Measurements from ENCODE around the gene RAB27A.
"Not testable (repeated sequence)": the region's sequence is repeated elsewhere in the genome, so short reads cannot be mapped to it uniquely, and the experiment has no call there.

Gene RAB27A

DNA sequence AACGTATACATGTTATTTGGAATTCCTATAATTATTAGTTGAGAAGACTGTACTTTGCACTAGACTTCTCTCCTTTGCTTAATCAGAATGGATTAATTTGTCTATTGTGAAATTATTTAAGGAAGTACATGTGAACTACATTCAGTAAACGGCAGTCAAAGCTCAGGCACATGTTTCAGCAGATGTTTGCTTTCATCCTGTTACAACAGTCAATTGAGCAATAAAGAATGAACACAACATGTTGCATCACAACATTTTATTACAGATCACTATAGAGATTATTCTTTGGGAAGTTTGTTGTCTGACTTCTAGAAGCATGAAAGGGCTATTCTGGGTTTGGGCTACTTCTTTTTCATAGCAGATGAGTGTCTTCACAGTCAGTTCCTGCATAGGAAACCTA lies 39.2 kb downstream of the RAB27A start:
- no peaks in the 10 kb centered on the region for H3K36me3 ChIP-seq (ENCODE audit: control insufficient read depth in 2 of 2, insufficient read depth in 2 of 2, low read length in 2 of 2)
- H3K4me1 ChIP-seq (ENCODE audit: control insufficient read depth, insufficient read depth, low read length): no peaks in the 10 kb centered on the region
- H3K27me3 ChIP-seq (ENCODE audit: control insufficient read depth in 1 of 2, insufficient read depth in 2 of 2, low read length in 2 of 2): no peaks in the 10 kb centered on the region
- H3K27ac ChIP-seq (ENCODE audit: low read length): no peak overlapping the region
- no peaks in the 10 kb centered on the region for H3K9me3 ChIP-seq (ENCODE audit: control insufficient read depth in 2 of 2, low read length in 2 of 2)
- no peak overlapping the region for H3K9ac ChIP-seq (ENCODE audit: low read length in 2 of 2)
- no peak overlapping the region for H3K4me3 ChIP-seq (ENCODE audit: low read length in 2 of 2)

DNA sequence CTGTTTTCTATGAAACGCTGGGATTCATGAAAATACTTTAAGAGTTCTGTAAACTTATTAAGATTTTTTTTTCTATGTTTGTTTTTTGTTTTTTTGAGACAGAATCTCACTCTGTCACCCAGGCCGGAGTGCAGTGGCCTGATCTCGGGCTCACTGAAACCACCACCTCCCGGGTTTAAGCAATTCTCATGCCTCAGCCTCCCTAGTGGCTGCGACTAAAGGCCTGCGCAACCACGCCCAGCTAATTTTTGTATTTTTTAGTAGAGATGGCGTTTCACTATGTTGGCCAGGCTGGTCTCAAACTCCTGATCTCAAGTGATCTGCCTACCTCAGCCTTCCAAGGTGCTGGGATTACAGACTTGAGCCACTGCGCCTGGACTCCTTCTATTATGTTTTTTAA lies 39.7 kb downstream of the RAB27A start:
- H3K4me1 ChIP-seq (ENCODE audit: control insufficient read depth, insufficient read depth, low read length); H3K36me3 ChIP-seq (ENCODE audit: control insufficient read depth in 2 of 2, insufficient read depth in 2 of 2, low read length in 2 of 2); H3K27me3 ChIP-seq (ENCODE audit: control insufficient read depth in 1 of 2, insufficient read depth in 2 of 2, low read length in 2 of 2); H3K4me3 ChIP-seq (ENCODE audit: low read length in 2 of 2); H3K9ac ChIP-seq (ENCODE audit: low read length in 2 of 2); H3K27ac ChIP-seq (ENCODE audit: low read length); H3K9me3 ChIP-seq (ENCODE audit: control insufficient read depth in 2 of 2, low read length in 2 of 2): not testable (repeated sequence)

DNA sequence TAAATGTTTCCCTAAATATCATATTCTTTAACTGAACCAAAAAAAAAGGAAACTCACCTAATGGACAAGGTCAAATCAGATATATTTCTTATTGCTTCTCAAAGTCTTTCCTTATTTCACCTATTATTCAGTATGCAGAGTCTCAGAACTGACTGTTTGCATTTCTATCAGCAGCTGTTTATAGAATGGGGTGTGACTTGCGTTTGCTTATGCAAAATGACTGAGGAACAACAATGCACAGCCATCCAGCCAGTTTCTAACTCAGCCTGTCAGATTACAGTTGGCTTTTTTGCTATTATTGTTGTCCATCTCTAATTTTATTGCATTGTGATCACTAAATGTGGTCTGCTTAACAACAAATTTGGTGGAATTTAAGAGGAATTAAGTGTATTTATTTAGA lies 40.7 kb downstream of the RAB27A start:
- Histone ChIP-seq H3K27me3 (ENCODE audit: control insufficient read depth in 1 of 2, insufficient read depth in 2 of 2, low read length in 2 of 2) (no peaks in the 10 kb centered on the region), H3K4me1 (ENCODE audit: control insufficient read depth, insufficient read depth, low read length) (no peaks in the 10 kb centered on the region), H3K9ac (ENCODE audit: low read length in 2 of 2) (no peak overlapping the region), H3K4me3 (ENCODE audit: low read length in 2 of 2) (no peak overlapping the region), H3K27ac (ENCODE audit: low read length) (no peak overlapping the region), H3K9me3 (ENCODE audit: control insufficient read depth in 2 of 2, low read length in 2 of 2) (no peaks in the 10 kb centered on the region), H3K36me3 (ENCODE audit: control insufficient read depth in 2 of 2, insufficient read depth in 2 of 2, low read length in 2 of 2) (no peaks in the 10 kb centered on the region)

- Histone ChIP-seq H3K36me3 (ENCODE audit: control insufficient read depth in 2 of 2, insufficient read depth in 2 of 2, low read length in 2 of 2) (no peaks in the 10 kb centered on the region), H3K27me3 (ENCODE audit: control insufficient read depth in 1 of 2, insufficient read depth in 2 of 2, low read length in 2 of 2) (no peaks in the 10 kb centered on the region), H3K4me1 (ENCODE audit: control insufficient read depth, insufficient read depth, low read length) (no peaks in the 10 kb centered on the region), H3K9ac (ENCODE audit: low read length in 2 of 2) (no peak overlapping the region), H3K4me3 (ENCODE audit: low read length in 2 of 2) (no peak overlapping the region), H3K9me3 (ENCODE audit: control insufficient read depth in 2 of 2, low read length in 2 of 2) (no peaks in the 10 kb centered on the region), H3K27ac (ENCODE audit: low read length) (no peak overlapping the region)
Observed at GRCh38 chr15:55247766-55248427, 41.7 kb downstream of the RAB27A start.

DNA sequence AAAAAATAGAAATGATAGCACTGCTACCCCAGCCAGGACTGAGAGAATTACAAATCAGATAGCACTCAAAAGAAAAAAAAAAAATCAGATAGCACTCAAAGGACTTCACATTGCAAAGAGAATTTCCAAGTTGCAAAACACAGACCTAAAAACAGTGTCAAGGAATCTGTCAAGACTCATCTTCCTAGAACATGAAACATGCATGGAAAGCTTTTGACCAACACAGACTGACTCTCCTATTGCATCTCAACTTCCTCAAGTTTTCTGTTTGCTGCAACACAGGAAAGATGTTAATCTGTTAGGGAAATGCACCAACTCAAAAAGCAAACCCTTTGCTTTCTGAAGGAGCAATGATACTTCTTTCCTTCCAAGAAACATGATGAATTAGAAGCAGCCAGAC lies 42.3 kb downstream of the RAB27A start:
- no peak overlapping the region for H3K4me3 ChIP-seq (ENCODE audit: low read length in 2 of 2)
- no peak overlapping the region for H3K9ac ChIP-seq (ENCODE audit: low read length in 2 of 2)
- no peaks in the 10 kb centered on the region for H3K36me3 ChIP-seq (ENCODE audit: control insufficient read depth in 2 of 2, insufficient read depth in 2 of 2, low read length in 2 of 2)
- no peak overlapping the region for H3K27ac ChIP-seq (ENCODE audit: low read length)
- no peaks in the 10 kb centered on the region for H3K4me1 ChIP-seq (ENCODE audit: control insufficient read depth, insufficient read depth, low read length)
- no peaks in the 10 kb centered on the region for H3K27me3 ChIP-seq (ENCODE audit: control insufficient read depth in 1 of 2, insufficient read depth in 2 of 2, low read length in 2 of 2)
- H3K9me3 ChIP-seq (ENCODE audit: control insufficient read depth in 2 of 2, low read length in 2 of 2): no peaks in the 10 kb centered on the region

DNA sequence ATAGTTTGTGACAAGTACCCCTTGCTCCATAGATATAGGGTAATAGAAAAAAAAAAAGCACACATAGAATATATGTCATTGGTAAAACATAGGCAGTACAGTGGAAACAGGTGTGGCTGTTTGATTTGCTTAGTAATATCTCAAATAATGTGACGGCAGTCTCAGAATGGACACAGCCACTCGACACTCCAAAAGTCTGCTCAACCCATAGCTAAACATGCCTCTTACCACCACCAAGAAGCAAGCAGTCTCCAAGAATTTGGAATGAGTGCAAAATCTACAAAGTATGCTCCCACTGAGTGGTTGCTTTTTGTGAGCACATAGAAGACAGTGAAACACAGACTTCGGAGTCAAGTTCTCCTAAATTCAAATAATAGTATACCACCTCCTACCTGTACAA lies 43.0 kb downstream of the RAB27A start:
- no peaks in the 10 kb centered on the region for H3K36me3 ChIP-seq (ENCODE audit: control insufficient read depth in 2 of 2, insufficient read depth in 2 of 2, low read length in 2 of 2)
- H3K27me3 ChIP-seq (ENCODE audit: control insufficient read depth in 1 of 2, insufficient read depth in 2 of 2, low read length in 2 of 2): no peaks in the 10 kb centered on the region
- no peak overlapping the region for H3K4me3 ChIP-seq (ENCODE audit: low read length in 2 of 2)
- no peaks in the 10 kb centered on the region for H3K9me3 ChIP-seq (ENCODE audit: control insufficient read depth in 2 of 2, low read length in 2 of 2)
- H3K27ac ChIP-seq (ENCODE audit: low read length): no peak overlapping the region
- no peaks in the 10 kb centered on the region for H3K4me1 ChIP-seq (ENCODE audit: control insufficient read depth, insufficient read depth, low read length)
- H3K9ac ChIP-seq (ENCODE audit: low read length in 2 of 2): no peak overlapping the region

DNA sequence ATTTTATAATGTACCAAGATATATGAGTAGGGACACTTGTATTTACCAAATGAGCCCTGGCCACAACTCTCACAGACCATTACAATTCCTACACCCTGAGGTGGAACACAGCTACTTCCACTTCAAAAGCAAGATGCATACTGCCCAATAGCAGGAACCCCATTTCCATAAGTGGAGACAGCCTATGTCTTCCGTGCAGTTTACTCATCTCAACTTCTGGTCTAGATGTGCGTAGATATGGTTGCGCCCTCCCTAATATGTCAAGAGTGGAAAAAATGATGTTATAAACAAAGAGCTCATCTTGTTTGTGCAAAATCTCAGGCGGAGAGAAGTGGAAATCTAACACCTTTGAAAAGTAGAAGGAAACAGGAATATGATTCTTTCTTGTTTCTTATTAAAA lies 44.6 kb downstream of the RAB27A start:
- no peak overlapping the region for H3K9ac ChIP-seq (ENCODE audit: low read length in 2 of 2)
- no peak overlapping the region for H3K27ac ChIP-seq (ENCODE audit: low read length)
- H3K4me3 ChIP-seq (ENCODE audit: low read length in 2 of 2): no peak overlapping the region
- no peaks in the 10 kb centered on the region for H3K4me1 ChIP-seq (ENCODE audit: control insufficient read depth, insufficient read depth, low read length)
- H3K27me3 ChIP-seq (ENCODE audit: control insufficient read depth in 1 of 2, insufficient read depth in 2 of 2, low read length in 2 of 2): no peaks in the 10 kb centered on the region
- no peaks in the 10 kb centered on the region for H3K9me3 ChIP-seq (ENCODE audit: control insufficient read depth in 2 of 2, low read length in 2 of 2)
- H3K36me3 ChIP-seq (ENCODE audit: control insufficient read depth in 2 of 2, insufficient read depth in 2 of 2, low read length in 2 of 2): no peaks in the 10 kb centered on the region

- Histone ChIP-seq H3K27me3 (ENCODE audit: control insufficient read depth in 1 of 2, insufficient read depth in 2 of 2, low read length in 2 of 2) (no peaks in the 10 kb centered on the region), H3K36me3 (ENCODE audit: control insufficient read depth in 2 of 2, insufficient read depth in 2 of 2, low read length in 2 of 2) (no peaks in the 10 kb centered on the region), H3K27ac (ENCODE audit: low read length) (no peak overlapping the region), H3K4me3 (ENCODE audit: low read length in 2 of 2) (no peak overlapping the region), H3K9ac (ENCODE audit: low read length in 2 of 2) (no peak overlapping the region), H3K4me1 (ENCODE audit: control insufficient read depth, insufficient read depth, low read length) (no peaks in the 10 kb centered on the region), H3K9me3 (ENCODE audit: control insufficient read depth in 2 of 2, low read length in 2 of 2) (no peaks in the 10 kb centered on the region)
Observed at GRCh38 chr15:55241891-55242290, 47.7 kb downstream of the RAB27A start.

DNA sequence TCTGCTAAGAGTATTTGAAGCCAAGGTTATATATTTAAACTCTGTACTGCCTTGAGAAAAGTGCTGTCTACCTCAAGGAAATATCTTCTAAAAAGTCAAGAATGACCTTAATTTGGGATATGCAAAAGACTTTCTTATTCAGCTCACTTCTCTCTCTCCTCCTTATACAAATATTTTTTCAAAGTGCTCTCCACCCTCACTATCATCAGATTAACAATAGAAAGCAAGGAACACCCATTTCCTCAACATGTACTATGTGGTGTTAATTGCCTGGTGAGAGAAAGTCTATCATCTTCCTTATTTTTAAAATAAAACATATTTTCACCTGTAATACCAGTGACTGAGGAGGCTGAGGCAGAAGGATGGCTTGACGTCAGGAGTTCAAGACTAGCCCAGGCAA lies 48.4 kb downstream of the RAB27A start:
- H3K27me3 ChIP-seq (ENCODE audit: control insufficient read depth in 1 of 2, insufficient read depth in 2 of 2, low read length in 2 of 2): no peaks in the 10 kb centered on the region
- no peaks in the 10 kb centered on the region for H3K4me1 ChIP-seq (ENCODE audit: control insufficient read depth, insufficient read depth, low read length)
- H3K9ac ChIP-seq (ENCODE audit: low read length in 2 of 2): no peak overlapping the region
- H3K36me3 ChIP-seq (ENCODE audit: control insufficient read depth in 2 of 2, insufficient read depth in 2 of 2, low read length in 2 of 2): no peaks in the 10 kb centered on the region
- no peak overlapping the region for H3K27ac ChIP-seq (ENCODE audit: low read length)
- no peaks in the 10 kb centered on the region for H3K9me3 ChIP-seq (ENCODE audit: control insufficient read depth in 2 of 2, low read length in 2 of 2)
- no peak overlapping the region for H3K4me3 ChIP-seq (ENCODE audit: low read length in 2 of 2)

GRCh38 chr15:55240125-55240760 lies 49.4 kb downstream of the RAB27A start:
- Histone ChIP-seq H3K27me3 (ENCODE audit: control insufficient read depth in 1 of 2, insufficient read depth in 2 of 2, low read length in 2 of 2) (no peaks in the 10 kb centered on the region), H3K36me3 (ENCODE audit: control insufficient read depth in 2 of 2, insufficient read depth in 2 of 2, low read length in 2 of 2) (no peaks in the 10 kb centered on the region), H3K27ac (ENCODE audit: low read length) (no peak overlapping the region), H3K9ac (ENCODE audit: low read length in 2 of 2) (no peak overlapping the region), H3K4me1 (ENCODE audit: control insufficient read depth, insufficient read depth, low read length) (no peaks in the 10 kb centered on the region), H3K4me3 (ENCODE audit: low read length in 2 of 2) (no peak overlapping the region), H3K9me3 (ENCODE audit: control insufficient read depth in 2 of 2, low read length in 2 of 2) (no peaks in the 10 kb centered on the region)

- Histone ChIP-seq H3K27ac (ENCODE audit: low read length) (no peak overlapping the region), H3K4me1 (ENCODE audit: control insufficient read depth, insufficient read depth, low read length) (no peaks in the 10 kb centered on the region), H3K9me3 (ENCODE audit: control insufficient read depth in 2 of 2, low read length in 2 of 2) (no peaks in the 10 kb centered on the region), H3K27me3 (ENCODE audit: control insufficient read depth in 1 of 2, insufficient read depth in 2 of 2, low read length in 2 of 2) (no peaks in the 10 kb centered on the region), H3K9ac (ENCODE audit: low read length in 2 of 2) (no peak overlapping the region), H3K4me3 (ENCODE audit: low read length in 2 of 2) (no peak overlapping the region), H3K36me3 (ENCODE audit: control insufficient read depth in 2 of 2, insufficient read depth in 2 of 2, low read length in 2 of 2) (no peaks in the 10 kb centered on the region)
Observed at GRCh38 chr15:55239440-55240124, 50.0 kb downstream of the RAB27A start.

All from stomach smooth muscle (tissue), 2 donors.